Activated CD8-positive, alpha-beta memory T cell treated with anti-CD3 and anti-CD28 coated beads for 36 hours (primary cell): ENCODE data around the gene DNASE2B. TPM values are rescaled to one million over a fixed set of nuclear protein-coding genes. Genes with fewer than 3 reads are reported as not detected.

Source experiments
- CTCF ChIA-PET: fragments of 350-600 bp; sonication (Branson Sonifier 250); formaldehyde crosslinking; loops from one replicate; lab custom pipeline; 2021; ENCODE audit warnings: antibody characterized with exemption; lab: Charles Lee
- POLR2A ChIA-PET: fragments of 350-600 bp; sonication (Branson Sonifier 250); formaldehyde crosslinking; loops from one replicate; lab custom pipeline; 2021; ENCODE audit warnings: antibody characterized with exemption; lab: Charles Lee
- total RNA-seq, 2 experiments: library from RNA; stranded (reverse); gene quantifications; one replicate each; pipeline ENCODE4 v1.2.3, GENCODE V29; 2021

DNASE2B gene
- total RNA-seq, 2 experiments from 2014 or later: not detected

GRCh38 chr1:84370831-84371394, 27.4 kb upstream of the DNASE2B start:
- ChIA-PET CTCF (no interaction called here), POLR2A (no interaction called here)

GRCh38 chr1:84373436-84374141, 24.7 kb upstream of the DNASE2B start:
- POLR2A ChIA-PET: no interaction called here
- CTCF ChIA-PET: no interaction called here

GRCh38 chr1:84374991-84375696, 23.1 kb upstream of the DNASE2B start:
- ChIA-PET POLR2A (no interaction called here), CTCF (no interaction called here)

- POLR2A ChIA-PET: no interaction called here
- CTCF ChIA-PET: no interaction called here
Measured at GRCh38 chr1:84376000-84376910, 22.0 kb upstream of the DNASE2B start.

GRCh38 chr1:84377480-84378095, 20.7 kb upstream of the DNASE2B start:
- ChIA-PET POLR2A (no interaction called here), CTCF (no interaction called here)

- POLR2A ChIA-PET: no interaction called here
- CTCF ChIA-PET: no interaction called here
Measured at GRCh38 chr1:84379138-84379916, 19.0 kb upstream of the DNASE2B start.

DNA sequence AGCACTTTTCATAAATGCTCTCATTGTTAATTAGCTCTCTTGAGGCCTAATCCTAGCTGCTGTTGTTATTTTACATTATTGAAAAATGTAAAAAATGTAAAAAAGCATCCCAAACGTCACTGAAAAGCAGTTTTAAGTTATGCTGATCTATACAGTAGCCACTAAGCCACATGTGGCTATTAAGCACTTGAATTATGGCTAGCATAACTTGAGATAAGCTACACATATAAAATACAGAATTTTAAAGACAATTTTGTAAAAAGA, 18.4 kb upstream of the DNASE2B start:
- CTCF ChIA-PET: no interaction called here
- POLR2A ChIA-PET: no interaction called here

DNA sequence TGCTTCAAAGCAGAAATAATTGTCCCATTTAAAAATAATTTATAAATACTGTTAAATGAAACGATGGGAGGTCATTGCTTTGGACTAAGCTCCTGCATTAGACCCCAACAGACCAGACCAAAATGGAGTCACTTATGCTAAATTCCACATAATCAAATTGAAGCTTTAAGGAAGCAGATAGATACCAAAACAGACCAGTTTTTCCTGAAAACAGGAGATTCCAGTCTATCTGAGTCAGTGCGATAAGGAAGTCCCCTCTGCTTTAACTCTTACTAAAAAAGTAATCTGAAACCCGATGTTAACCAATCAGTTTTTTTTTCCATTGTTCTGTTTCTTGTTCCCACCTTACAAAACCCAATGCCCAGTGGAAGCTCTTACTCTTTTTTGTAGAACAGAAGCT, 16.2 kb upstream of the DNASE2B start:
- CTCF ChIA-PET: interaction anchor here (0.9 kb wide), 1 partner anchor 23 kb away, joined by 3 read pairs; no protein-coding TSS in a partner anchor
- POLR2A ChIA-PET: no interaction called here

- POLR2A ChIA-PET: no interaction called here
- CTCF ChIA-PET: no interaction called here
Measured at GRCh38 chr1:84385347-84385746, 12.9 kb upstream of the DNASE2B start.

GRCh38 chr1:84386716-84387479, 11.4 kb upstream of the DNASE2B start:
- POLR2A ChIA-PET: no interaction called here
- CTCF ChIA-PET: no interaction called here

DNA sequence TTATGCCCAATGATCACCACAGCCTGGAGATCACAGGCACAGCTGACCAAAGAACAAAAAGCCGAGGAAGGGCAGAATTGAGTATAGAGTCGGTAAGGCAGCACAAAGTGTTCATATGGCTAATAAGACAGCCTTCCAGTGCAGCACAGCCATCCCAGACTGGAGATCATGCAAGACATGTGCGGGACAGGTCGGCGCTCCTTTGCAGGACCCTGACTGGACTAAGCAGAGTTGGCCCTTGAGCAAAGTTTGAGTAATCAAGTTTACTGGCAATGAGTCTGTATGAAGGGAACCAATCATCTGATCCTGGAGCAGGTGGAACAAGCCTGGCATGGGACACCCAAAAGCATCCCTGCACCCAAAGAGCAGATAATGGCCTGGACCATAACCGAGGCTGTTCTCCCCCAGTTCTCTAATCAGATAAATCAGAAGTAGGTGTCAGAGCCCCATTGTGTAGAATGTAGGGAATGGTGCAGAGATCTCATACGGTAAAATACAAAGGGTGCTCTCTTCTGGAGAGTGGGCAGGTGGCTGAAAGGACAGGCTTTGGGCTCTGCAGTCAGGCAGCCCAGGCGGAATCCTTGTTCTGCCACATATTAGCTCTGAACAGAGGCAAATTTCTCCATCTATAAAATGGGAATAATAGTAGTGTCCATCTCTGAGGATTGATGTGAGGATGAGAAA, 10.7 kb upstream of the DNASE2B start:
- ChIA-PET CTCF (no interaction called here), POLR2A (no interaction called here)

DNA sequence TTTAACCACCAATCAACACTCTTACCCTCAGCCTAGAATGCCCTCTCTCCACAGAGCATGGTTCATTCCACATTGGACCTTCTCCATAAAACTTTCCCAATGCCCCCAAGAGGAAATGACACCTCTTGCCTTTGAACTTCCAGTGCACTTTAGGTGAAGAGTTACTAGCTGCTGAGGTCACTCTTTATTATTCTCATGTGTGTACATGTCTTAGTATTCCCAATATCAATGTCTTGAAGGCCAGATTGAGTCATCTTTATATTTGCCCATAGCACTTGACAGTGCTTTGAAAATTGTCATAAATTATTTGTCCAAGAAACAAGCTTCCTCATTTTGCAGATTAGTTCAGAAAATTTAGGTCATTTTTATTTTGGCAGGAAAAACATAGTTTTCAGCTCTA, 8.1 kb upstream of the DNASE2B start:
- POLR2A ChIA-PET: no interaction called here
- CTCF ChIA-PET: no interaction called here

GRCh38 chr1:84401156-84401555, 2.9 kb downstream of the DNASE2B start:
- POLR2A ChIA-PET: no interaction called here
- CTCF ChIA-PET: no interaction called here

- ChIA-PET CTCF (interaction anchor here (0.8 kb wide), 1 partner anchor 357 kb away, joined by 3 read pairs; no protein-coding TSS in a partner anchor), POLR2A (no interaction called here)
Measured at GRCh38 chr1:84402060-84402459, 3.8 kb downstream of the DNASE2B start.

DNA sequence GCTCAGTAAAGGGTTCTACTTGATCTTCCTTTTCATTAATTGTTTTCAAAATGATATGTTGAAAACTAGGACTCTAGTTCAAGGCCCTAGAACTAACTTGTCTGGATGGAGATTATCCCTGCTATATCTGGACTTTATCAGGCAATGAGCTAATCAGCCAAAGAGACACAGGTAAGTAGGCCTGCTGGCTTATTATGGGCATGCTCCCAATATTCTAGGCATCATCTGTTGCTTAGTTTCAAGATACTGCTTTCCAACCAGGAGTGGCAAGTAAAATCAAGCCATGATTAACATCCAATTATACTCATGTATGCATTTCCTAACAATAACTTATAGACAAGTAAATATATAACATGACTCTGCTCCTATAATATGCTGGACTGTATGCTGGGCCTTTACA, 4.2 kb downstream of the DNASE2B start:
- POLR2A ChIA-PET: no interaction called here
- CTCF ChIA-PET: no interaction called here

- POLR2A ChIA-PET: interaction anchor here (0.7 kb wide), 1 partner anchor 12 kb away, joined by 10 read pairs; no protein-coding TSS in a partner anchor
- CTCF ChIA-PET: interaction anchor here (0.6 to 0.7 kb wide), 2 partner anchors 72 to 431 kb away, joined by 3 to 5 read pairs; no protein-coding TSS in a partner anchor
Measured at GRCh38 chr1:84403347-84403746, 5.1 kb downstream of the DNASE2B start.

GRCh38 chr1:84406346-84406861, 8.1 kb downstream of the DNASE2B start:
- CTCF ChIA-PET: interaction anchor here (1.2 kb wide), 1 partner anchor 8 kb away, joined by 3 read pairs; the partner anchor contains the start of gene DNASE2B

More at GRCh38 chr1:84406346-84406861, 8.1 kb downstream of the DNASE2B start:
- POLR2A ChIA-PET: no interaction called here
